ENCODE measurements around the gene CNGB1. TPM values are rescaled to one million over a fixed set of nuclear protein-coding genes. Genes with fewer than 3 reads are reported as not detected.

CNGB1 gene
- total and polyA plus RNA-seq, 2 of the 13 experiments (the other 11 are each of a cell fraction or from before 2014, with no cell fraction given) = 0.02 to 0.15 TPM

GRCh38 chr16:58000706-58001676 is 30.1 kb upstream of the CNGB1 start, which contains the start of gene USB1 (continued):
- TF ChIP-seq DZIP1 (CRISPR knock-in tag; IDR thresholded peaks at IDR 0.05) = peak; percentile 97; the same call in 1 of the 2 replicates
- no peak for TF ChIP-seq ELK4 (CRISPR knock-in tag; IDR thresholded peaks at IDR 0.05; ENCODE audit: borderline replicate concordance)
- no peak; the same call in 1 of the 2 replicates for TF ChIP-seq ZNF878 (CRISPR knock-in tag; IDR thresholded peaks at IDR 0.05)
- TF ChIP-seq RFXANK (CRISPR knock-in tag; IDR thresholded peaks at IDR 0.05) = peak; percentile 59; the same call in 1 of the 2 replicates
- TF ChIP-seq ZNF275 (CRISPR knock-in tag; IDR thresholded peaks at IDR 0.05; ENCODE audit: borderline replicate concordance) = 0 out of 2 replicates have a peak, but pooled peaks have one; percentile 93
- no peak for TF ChIP-seq RELA (CRISPR knock-in tag; IDR thresholded peaks at IDR 0.05)
- peak; percentile 17; the same call in 1 of the 2 replicates for TF ChIP-seq WIZ (CRISPR knock-in tag; IDR thresholded peaks at IDR 0.05)
- peak; percentile 71 for TF ChIP-seq DR1 (CRISPR knock-in tag; IDR thresholded peaks at IDR 0.05)
- peak; percentile 91; the same call in 1 of the 2 replicates for TF ChIP-seq ZNF558 (CRISPR knock-in tag; IDR thresholded peaks at IDR 0.05; ENCODE audit: borderline replicate concordance)
- 0 out of 2 replicates have a peak, but pooled peaks have one; percentile 41 for TF ChIP-seq ZFP1 (CRISPR knock-in tag; IDR thresholded peaks at IDR 0.05)
- 0 out of 2 replicates have a peak, but pooled peaks have one; percentile 38 for TF ChIP-seq ZNF337 (CRISPR knock-in tag; IDR thresholded peaks at IDR 0.05; ENCODE audit: borderline replicate concordance, low read depth)
- no peak for TF ChIP-seq CHD2 (IDR thresholded peaks at IDR 0.05; ENCODE audit: low read depth, low read length)
- peak; percentile 16; the same call in 1 of the 2 replicates for TF ChIP-seq PATZ1 (CRISPR knock-in tag; IDR thresholded peaks at IDR 0.05)
- TF ChIP-seq USF2 (IDR thresholded peaks at IDR 0.05; ENCODE audit: low read depth, low read length) = no peak
- TF ChIP-seq USF2 (CRISPR knock-in tag; IDR thresholded peaks at IDR 0.05; ENCODE audit: borderline replicate concordance) = peak; percentile 49; the same call in 1 of the 2 replicates
- 0 out of 2 replicates have a peak, but pooled peaks have one; percentile 10 for TF ChIP-seq ZKSCAN8 (CRISPR knock-in tag; IDR thresholded peaks at IDR 0.05; ENCODE audit: borderline replicate concordance)
- peak; percentile 59 for TF ChIP-seq ZMYM4 (CRISPR knock-in tag; IDR thresholded peaks at IDR 0.05)
- no peak for TF ChIP-seq TCF7 (IDR thresholded peaks at IDR 0.05; ENCODE audit: low read depth)

Measured in HepG2 (cell line).